OCI-LY1 (cell line): Measurements from ENCODE around the gene GLB1L.

Experiments
- H2AFZ ChIP-seq: fragments of 200-600 bp; sonication (generic), shearing (Covaris generic); 2 replicates; pipeline ENCODE4 v1.6.0; 2014; ENCODE audit warnings: antibody characterized with exemption, mild to moderate bottlenecking, low read length
- H3F3A ChIP-seq: fragments of 200-600 bp; sonication (generic), shearing (Covaris generic); 2 replicates; pipeline ENCODE4 v1.6.0; 2014; ENCODE audit warnings: mild to moderate bottlenecking, antibody characterized with exemption, low read length, moderate library complexity; ENCODE audit not compliant: insufficient read depth
- H3K27ac ChIP-seq: fragments of 200-600 bp; sonication (generic); 2 replicates; pipeline ENCODE4 v1.5.1; 2014; ENCODE audit warnings: low read length, mixed run types, mild to moderate bottlenecking, low read depth; ENCODE audit not compliant: poor library complexity, severe bottlenecking
- H3K27me3 ChIP-seq: fragments of 200-600 bp; sonication (generic); 2 replicates; pipeline ENCODE4 v1.6.0; 2014; ENCODE audit warnings: antibody characterized with exemption, mild to moderate bottlenecking, low read length, moderate library complexity; ENCODE audit not compliant: insufficient read depth
- H3K36me3 ChIP-seq: fragments of 200-600 bp; sonication (generic); 2 replicates; pipeline ENCODE4 v1.6.1; 2014; ENCODE audit warnings: mild to moderate bottlenecking, antibody characterized with exemption, low read length, moderate library complexity, mixed read lengths; ENCODE audit not compliant: insufficient read depth
- H3K4me1 ChIP-seq: fragments of 200-600 bp; sonication (generic); 2 replicates; pipeline ENCODE4 v1.5.1; 2014; ENCODE audit warnings: mild to moderate bottlenecking, low read length, moderate library complexity; ENCODE audit not compliant: insufficient read depth, severe bottlenecking
- H3K4me2 ChIP-seq: fragments of 200-600 bp; sonication (generic), shearing (Covaris generic); 2 replicates; pipeline ENCODE4 v1.6.1; 2014; ENCODE audit warnings: low read length
- H3K4me3 ChIP-seq: fragments of 200-600 bp; sonication (generic); 2 replicates; pipeline ENCODE4 v1.5.1; 2014; ENCODE audit warnings: low read length, low read depth, mild to moderate bottlenecking, mixed read lengths; ENCODE audit not compliant: poor library complexity, severe bottlenecking
- H3K79me2 ChIP-seq: fragments of 200-600 bp; shearing (Covaris generic); 2 replicates; pipeline ENCODE4 v1.6.1; 2016; ENCODE audit warnings: mixed run types, low read length, mixed read lengths; ENCODE audit not compliant: insufficient read depth
- H3K9ac ChIP-seq: fragments of 200-600 bp; sonication (generic), shearing (Covaris generic); 2 replicates; pipeline ENCODE4 v1.6.1; 2014; ENCODE audit warnings: mild to moderate bottlenecking, low read length, mixed read lengths
- H3K9me2 ChIP-seq: fragments of 200-600 bp; sonication (generic), shearing (Covaris generic); 2 replicates; pipeline ENCODE4 v1.6.1; 2014; ENCODE audit warnings: low read depth, mild to moderate bottlenecking, low read length, mixed read lengths
- H3K9me3 ChIP-seq: fragments of 200-600 bp; shearing (Covaris generic); 2 replicates; pipeline ENCODE4 v1.6.1; 2014; ENCODE audit warnings: low read length, mixed read lengths
- H4K20me1 ChIP-seq: fragments of 200-600 bp; sonication (generic), shearing (Covaris generic); 2 replicates; pipeline ENCODE4 v1.6.0; 2016; ENCODE audit warnings: mild to moderate bottlenecking, low read length; ENCODE audit not compliant: insufficient read depth
- EZH2 ChIP-seq: fragments of 200-600 bp; sonication (generic), shearing (Covaris generic); IDR thresholded peaks from 2 replicates; pipeline ENCODE4 v1.8.0; 2017; ENCODE audit warnings: borderline replicate concordance, mixed run types, mild to moderate bottlenecking, antibody characterized with exemption, low read length, moderate library complexity, mixed read lengths
- TF ChIP-seq, protein P1 (sequence below): fragments of 200-600 bp; sonication (generic), shearing (Covaris generic); IDR thresholded peaks from 2 replicates; pipeline ENCODE4 v1.5.1; 2017; ENCODE audit warnings: mild to moderate bottlenecking, antibody characterized with exemption, low read length, moderate library complexity, mixed read lengths

Gene GLB1L

DNA sequence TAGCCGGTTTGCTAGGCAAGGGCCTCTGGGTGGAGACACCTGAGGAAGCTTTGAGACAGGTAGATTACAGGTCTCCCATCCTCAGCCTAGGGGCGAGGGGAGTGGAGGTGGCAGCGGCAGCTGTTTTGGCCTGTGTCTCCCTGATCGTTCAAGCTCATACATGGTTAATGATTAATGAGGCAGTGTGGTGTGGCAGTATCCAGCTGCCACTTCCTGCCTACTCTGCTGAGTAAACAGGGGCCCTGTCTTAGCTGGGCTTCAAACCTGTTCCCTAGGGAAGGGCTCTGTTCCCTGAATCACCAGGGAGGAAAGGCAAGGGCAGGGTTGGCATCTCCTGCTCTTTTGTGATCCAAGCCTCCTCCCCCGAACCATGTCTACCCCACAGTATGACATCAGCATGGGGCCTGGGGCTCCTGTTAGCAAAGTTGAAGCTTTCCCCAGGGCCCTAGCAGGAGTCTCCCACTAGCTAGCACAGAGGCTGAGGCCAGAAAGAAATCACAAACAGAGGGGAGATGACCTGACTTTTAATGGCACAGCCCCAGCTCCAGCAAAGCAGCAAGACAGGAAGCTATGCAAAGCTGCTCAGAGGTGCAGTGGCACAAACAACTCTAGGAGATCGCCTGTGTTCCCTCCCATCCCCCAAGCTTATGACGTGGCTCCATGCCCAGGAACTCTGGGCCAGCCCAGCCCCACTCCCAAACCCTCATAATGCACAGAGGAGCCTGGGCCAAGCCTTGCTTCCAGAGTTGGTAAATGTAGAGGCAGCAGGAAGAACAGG, 4.1 kb upstream of the GLB1L start:
- peak overlapping the region; percentile 51 for H3K4me3 ChIP-seq
- no peaks in the 10 kb centered on the region for H3K9me3 ChIP-seq
- no peak overlapping the region for H2AFZ ChIP-seq
- no peaks in the 10 kb centered on the region for H3K27me3 ChIP-seq
- no peaks in the 10 kb centered on the region for H4K20me1 ChIP-seq
- peaks cover 80% of the 10 kb centered on the region for H3K4me1 ChIP-seq
- H3K79me2 ChIP-seq: no peaks in the 10 kb centered on the region
- peaks cover 48% of the 10 kb centered on the region for H3K36me3 ChIP-seq
- no peaks in the 10 kb centered on the region for H3F3A ChIP-seq
- no peaks in the 10 kb centered on the region for H3K9me2 ChIP-seq
- H3K27ac ChIP-seq: peak overlapping the region; percentile 98
- peak overlapping the region; percentile 73 for H3K4me2 ChIP-seq
- no peak for TF ChIP-seq EZH2
- TF ChIP-seq, protein P1, sequence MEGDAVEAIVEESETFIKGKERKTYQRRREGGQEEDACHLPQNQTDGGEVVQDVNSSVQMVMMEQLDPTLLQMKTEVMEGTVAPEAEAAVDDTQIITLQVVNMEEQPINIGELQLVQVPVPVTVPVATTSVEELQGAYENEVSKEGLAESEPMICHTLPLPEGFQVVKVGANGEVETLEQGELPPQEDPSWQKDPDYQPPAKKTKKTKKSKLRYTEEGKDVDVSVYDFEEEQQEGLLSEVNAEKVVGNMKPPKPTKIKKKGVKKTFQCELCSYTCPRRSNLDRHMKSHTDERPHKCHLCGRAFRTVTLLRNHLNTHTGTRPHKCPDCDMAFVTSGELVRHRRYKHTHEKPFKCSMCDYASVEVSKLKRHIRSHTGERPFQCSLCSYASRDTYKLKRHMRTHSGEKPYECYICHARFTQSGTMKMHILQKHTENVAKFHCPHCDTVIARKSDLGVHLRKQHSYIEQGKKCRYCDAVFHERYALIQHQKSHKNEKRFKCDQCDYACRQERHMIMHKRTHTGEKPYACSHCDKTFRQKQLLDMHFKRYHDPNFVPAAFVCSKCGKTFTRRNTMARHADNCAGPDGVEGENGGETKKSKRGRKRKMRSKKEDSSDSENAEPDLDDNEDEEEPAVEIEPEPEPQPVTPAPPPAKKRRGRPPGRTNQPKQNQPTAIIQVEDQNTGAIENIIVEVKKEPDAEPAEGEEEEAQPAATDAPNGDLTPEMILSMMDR: no peak
- H3K9ac ChIP-seq: peak overlapping the region; percentile 68

DNA sequence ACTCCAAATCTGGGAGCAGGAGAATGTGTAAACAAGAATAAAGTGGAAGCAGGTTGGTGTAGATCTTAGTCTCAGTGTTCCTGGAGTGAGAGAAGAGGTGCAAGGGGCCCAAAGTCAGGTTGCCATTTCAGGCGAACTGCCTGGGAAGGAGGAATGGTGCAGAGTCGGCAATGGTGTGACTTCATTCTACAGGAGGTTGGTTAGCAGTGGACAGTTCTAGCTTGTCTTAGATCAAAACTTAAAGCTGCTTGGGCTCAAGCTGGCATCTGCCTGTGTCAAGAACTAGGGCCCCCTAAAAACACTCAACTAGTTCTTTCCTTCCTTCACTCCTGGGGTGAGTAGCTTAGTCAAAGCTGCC, 3.6 kb upstream of the GLB1L start:
- Histone ChIP-seq H3K4me2 (peak overlapping the region; percentile 73), H3K4me3 (peak overlapping the region; percentile 51), H3K4me1 (peaks cover 78% of the 10 kb centered on the region), H3K36me3 (peaks cover 48% of the 10 kb centered on the region), H3K9me3 (no peaks in the 10 kb centered on the region), H3K27me3 (no peaks in the 10 kb centered on the region), H3K79me2 (no peaks in the 10 kb centered on the region), H3K9ac (peak overlapping the region; percentile 68), H3K27ac (peak overlapping the region; percentile 98), H2AFZ (no peak overlapping the region), H3F3A (no peaks in the 10 kb centered on the region), H3K9me2 (no peaks in the 10 kb centered on the region), H4K20me1 (no peaks in the 10 kb centered on the region)
- TF ChIP-seq, protein P1: no peak
- TF ChIP-seq EZH2: no peak

DNA sequence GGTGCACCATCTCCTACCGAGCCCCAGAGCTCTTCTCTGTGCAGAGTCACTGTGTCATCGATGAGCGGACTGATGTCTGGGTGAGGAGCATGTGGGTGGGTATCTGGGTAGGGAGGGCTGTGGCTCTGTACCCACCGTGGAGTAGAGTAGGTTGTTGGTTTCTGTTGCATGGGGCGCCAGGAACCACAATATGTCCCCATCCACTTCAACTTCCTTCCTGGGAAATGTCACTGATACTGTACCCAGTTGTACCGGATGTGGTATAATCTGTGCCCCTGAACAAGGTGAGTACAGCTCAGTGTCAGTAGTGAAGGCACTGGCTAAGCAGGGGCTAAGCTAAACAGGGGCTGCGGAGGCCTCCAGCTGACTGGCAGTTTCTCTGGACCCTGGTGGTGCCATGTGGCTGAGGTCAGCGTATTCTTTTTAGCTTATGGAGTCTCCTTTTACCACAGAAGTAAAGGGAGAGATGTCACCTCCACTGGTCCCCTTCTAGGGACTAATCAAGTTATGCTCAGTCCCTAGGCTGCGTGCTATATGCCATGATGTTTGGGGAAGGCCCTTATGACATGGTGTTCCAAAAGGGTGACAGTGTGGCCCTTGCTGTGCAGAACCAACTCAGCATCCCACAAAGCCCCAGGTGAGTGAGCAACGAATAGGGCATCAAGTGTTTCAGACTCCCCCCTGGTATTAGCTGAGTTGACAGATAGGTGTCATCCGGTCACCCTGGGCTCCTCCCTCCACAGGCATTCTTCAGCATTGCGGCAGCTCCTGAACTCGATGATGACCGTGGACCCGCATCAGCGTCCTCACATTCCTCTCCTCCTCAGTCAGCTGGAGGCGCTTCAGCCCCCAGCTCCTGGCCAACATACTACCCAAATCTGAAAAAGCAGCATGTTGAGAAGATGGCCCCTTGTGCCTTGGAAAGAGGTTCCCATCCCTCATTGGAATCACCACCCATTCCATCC, 2.7 kb upstream of the GLB1L start:
- Histone ChIP-seq H3F3A (no peaks in the 10 kb centered on the region), H3K9me2 (no peaks in the 10 kb centered on the region), H3K9ac (peak overlapping the region; percentile 8; the same call in 1 of the 2 replicates), H3K4me1 (peaks cover 78% of the 10 kb centered on the region), H3K9me3 (no peaks in the 10 kb centered on the region), H3K4me3 (no peak overlapping the region), H3K36me3 (peaks cover 48% of the 10 kb centered on the region), H2AFZ (no peak overlapping the region), H3K4me2 (peak overlapping the region; percentile 73; the same call in 1 of the 2 replicates), H3K79me2 (no peaks in the 10 kb centered on the region), H3K27ac (peak overlapping the region; percentile 98), H3K27me3 (no peaks in the 10 kb centered on the region), H4K20me1 (no peaks in the 10 kb centered on the region)
- TF ChIP-seq, protein P1: no peak; the same call in 1 of the 2 replicates
- no peak for TF ChIP-seq EZH2
